T-helper 2 cell treated with Interferon-gamma antibody and Interleukin-4, amounts not matched to agents 5 μg/mL and 100 μg/mL, for 36 hours (primary cell): ENCODE data around the gene NUDT7.

Source experiments
- DNase-seq: peaks from one replicate; pipeline ENCODE4 v3.0.0; 2021; ENCODE audit warnings: low spot score
- H3K27ac Mint-ChIP-seq: one replicate; pipeline ENCODE4 v1.8.0; 2021; ENCODE audit warnings: mild to moderate bottlenecking, mixed read lengths
- H3K27me3 Mint-ChIP-seq: one replicate; pipeline ENCODE4 v1.8.0; 2021; ENCODE audit warnings: low read depth, mixed read lengths
- H3K36me3 Mint-ChIP-seq: one replicate; pipeline ENCODE4 v1.8.0; 2021; ENCODE audit warnings: low read depth, mixed read lengths
- H3K4me1 Mint-ChIP-seq: one replicate; pipeline ENCODE4 v1.8.0; 2021; ENCODE audit warnings: low read depth, mixed read lengths
- H3K4me3 Mint-ChIP-seq: one replicate; pipeline ENCODE4 v1.8.0; 2022; ENCODE audit warnings: mild to moderate bottlenecking, moderate library complexity, mixed read lengths
- H3K9me3 Mint-ChIP-seq: one replicate; pipeline ENCODE4 v1.8.0; 2021; ENCODE audit warnings: mixed read lengths

The NUDT7 gene

DNA sequence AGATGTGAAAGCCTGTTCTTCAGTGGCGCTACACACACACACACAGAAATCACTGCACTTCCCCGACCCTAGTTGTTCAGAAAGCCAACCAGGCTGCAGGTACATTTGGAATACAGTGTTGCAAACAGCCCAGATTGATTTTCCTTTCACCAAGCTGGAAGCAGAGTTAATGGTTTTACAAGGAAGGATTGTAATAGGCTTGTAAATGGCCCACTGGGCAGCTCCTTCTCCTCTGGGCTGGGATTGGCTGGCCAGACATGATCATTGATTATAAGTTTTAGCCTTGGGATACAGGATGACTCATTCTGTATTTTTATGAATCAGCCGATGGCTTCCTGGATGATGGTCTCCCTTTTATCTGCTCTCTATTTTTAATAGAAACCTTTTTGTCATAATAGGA is 68.6 kb downstream of the NUDT7 start:
- no peak overlapping the region for H3K27ac Mint-ChIP-seq

More for the DNA sequence above, 68.6 kb downstream of the NUDT7 start:
- Mint-ChIP-seq H3K4me3 (no peak overlapping the region), H3K36me3 (no peaks in the 10 kb centered on the region), H3K4me1 (peaks cover 2% of the 10 kb centered on the region), H3K9me3 (no peaks in the 10 kb centered on the region), H3K27me3 (peaks cover 57% of the 10 kb centered on the region)
- no peak for DNase-seq
